NCI-H128 (cell line): ENCODE results near the gene AMBRA1.

Experiments used
- DNase-seq: peaks from one replicate; lab custom pipeline; 2025; ENCODE audit not compliant: unreplicated experiment; lab: John Stamatoyannopoulos, UW

AMBRA1 gene

GRCh38 chr11:46356924-46357482 is 236.8 kb downstream of the AMBRA1 start:
- no peak for DNase-seq

DNA sequence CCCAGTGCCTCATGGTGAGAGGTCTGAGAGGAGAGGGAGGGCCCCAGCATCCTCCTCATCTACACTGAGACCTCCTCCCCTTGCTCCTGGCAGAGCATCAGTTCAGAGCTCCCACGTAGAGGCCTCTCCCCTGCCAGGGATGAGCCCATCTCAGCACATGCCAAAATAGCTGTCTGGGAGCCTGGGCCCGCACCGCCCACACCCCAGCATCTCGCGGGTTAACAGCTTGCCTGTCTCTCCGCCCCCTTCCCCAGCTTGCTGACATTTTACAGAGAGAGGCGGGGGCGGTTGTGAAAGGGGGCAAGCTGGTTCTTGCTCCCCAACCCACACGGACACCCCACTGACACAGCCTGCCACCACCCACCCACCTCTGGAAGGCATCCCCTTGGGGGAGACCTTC is 240.1 kb downstream of the AMBRA1 start:
- no peak for DNase-seq

DNA sequence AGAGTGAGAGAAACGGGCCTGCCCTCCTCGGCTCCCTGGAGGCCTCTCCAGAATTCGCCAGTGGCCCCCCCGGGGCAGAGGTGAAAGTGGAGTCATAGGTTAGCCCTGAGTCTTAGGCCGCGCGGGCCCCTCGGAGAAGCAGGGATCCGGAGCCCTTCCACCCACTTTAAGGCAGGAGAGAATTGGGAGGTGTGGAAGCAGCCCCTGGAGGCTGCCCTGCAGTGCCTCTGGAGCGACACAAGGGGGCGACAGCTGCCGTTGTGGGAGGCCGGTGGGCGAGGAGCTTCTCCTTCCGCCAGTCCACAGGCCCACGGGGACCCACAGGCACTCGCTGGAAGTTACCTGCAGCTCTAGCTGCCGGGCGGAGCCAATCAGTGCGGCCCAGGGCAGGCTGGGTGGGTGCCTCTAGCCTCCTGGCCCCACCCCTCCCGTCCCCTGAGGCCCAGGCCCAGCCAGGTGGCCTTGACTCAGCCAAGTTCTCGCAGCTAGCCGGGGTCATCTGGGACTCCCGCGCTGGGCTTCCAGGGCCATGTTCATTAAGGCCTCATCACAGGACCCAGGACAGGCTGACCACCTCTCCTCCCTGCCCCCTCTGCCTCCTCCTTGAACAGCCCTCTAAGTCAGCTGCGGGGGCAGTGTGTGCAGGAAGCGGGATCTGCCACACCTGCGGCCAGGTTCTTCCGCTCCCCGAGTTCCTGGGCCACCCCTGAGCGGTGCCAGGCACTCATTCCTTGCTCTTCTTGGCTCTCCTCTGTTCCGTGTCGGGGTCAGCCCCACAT is 241.6 kb downstream of the AMBRA1 start:
- no peak for DNase-seq

DNA sequence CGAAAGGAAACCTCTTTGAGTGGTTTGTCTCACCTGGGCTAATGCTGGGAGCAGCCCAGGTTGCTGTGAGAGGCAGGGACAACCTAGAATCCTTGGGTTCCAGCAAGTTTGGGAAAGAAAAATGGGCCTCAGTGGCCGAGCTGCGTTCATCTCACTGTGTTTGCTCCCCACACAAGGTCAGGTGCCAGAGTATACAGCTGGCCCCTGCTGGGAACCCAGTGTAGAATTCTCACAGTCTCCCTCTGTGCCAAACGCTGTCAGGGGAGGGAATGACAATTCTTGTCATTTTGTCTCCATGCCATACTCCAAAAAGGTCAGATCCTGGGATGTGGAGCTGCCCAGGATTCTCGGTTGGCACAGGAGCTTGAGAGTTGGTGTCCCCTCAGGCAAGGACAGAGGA is 242.2 kb downstream of the AMBRA1 start:
- DNase-seq: no peak

- no peak for DNase-seq
Observed at GRCh38 chr11:46351148-46351547, 242.7 kb downstream of the AMBRA1 start.

DNA sequence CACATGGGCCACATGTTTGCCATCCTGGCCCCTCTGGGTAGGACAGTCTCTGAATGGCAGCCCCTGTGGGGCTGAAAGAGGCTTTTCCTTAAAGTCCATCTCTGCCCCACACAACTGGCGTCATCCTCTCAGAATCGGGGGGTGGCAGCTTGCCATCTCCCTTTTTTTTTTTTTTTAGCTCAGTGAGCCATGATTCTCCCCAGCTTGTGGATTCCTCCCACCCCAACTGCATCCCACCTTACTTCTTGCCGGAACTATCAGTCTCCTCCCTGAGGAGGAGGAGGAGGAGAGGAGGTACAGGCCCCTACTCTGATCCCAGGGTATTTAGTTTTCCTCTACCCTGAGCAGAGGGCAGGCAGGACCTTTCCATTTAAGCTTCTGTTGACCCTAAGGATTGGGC is 243.1 kb downstream of the AMBRA1 start:
- no peak for DNase-seq

- DNase-seq: no peak
Observed at GRCh38 chr11:46348566-46349401, 245.0 kb downstream of the AMBRA1 start.

GRCh38 chr11:46347637-46348311 is 246.0 kb downstream of the AMBRA1 start:
- DNase-seq: no peak

- peak; percentile 74 for DNase-seq
Observed at GRCh38 chr11:46346886-46347636, 246.8 kb downstream of the AMBRA1 start, which contains the start of gene DGKZ. Gene DGKZ, plus strand, starts transcription at chr11:46347463. Its CDS starts 197 bp downstream, at chr11:46347660.
